ENCODE results near the gene FHL2. TPM values are rescaled to one million over a fixed set of nuclear protein-coding genes. Genes with fewer than 3 reads are reported as not detected.

Gene FHL2, protein sequence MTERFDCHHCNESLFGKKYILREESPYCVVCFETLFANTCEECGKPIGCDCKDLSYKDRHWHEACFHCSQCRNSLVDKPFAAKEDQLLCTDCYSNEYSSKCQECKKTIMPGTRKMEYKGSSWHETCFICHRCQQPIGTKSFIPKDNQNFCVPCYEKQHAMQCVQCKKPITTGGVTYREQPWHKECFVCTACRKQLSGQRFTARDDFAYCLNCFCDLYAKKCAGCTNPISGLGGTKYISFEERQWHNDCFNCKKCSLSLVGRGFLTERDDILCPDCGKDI
- 52.2 and 119 TPM in 2 replicates for total RNA-seq (ENCODE audit: low replicate concordance)

DNA sequence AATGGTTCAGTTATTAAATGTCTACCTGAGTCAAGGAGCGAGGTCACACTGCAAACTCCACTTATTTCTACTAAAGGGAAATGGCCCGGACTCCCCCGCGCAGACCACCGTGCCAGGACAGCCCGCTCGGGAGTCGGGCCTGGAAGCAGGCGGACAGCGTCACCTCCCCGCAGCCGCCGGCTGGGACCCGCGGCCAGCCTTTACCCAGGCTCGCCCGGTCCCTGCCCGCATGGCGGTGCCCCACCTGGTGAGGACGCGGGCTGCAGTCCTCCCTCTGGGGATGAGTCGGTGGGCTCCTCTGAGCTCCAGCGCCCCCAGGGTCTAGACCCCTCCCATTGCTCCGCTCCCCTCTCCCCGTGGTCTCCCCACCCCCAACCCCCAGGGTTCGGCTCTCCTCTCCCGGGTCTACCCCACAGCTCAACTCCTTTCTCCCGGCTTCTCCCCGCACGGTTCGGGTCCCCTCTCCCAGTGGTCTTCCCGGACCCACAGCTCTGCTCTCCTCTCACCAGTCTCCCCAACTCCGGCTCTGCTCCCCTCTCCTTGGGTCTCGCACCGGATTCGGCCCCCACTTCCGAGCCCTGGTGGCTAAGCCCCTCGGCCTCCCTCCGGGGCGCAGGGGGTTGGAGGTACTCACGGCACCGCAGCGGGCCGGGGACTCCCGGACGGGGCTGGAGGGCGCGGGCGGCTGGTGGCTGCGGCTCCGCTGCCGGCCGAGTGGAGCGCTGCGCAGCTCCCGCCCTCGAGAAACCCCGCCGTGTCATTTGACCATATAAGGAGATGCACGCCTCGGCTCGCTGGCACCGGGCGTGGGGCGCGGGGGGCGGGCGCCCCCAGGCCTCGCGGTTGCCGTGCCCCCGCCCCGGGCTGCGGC lies at the start of gene FHL2:
Gene FHL2 (minus strand): TSS at position 716 of the 871 bp plus-strand sequence. CDS start 12,535 bp downstream, outside the sequence.

GRCh38 chr2:105337122-105338019 lies 61.5 kb downstream of the FHL2 start, which contains the start of gene C2orf49:
TSS of gene C2orf49 (plus strand) at chr2:105337540. CDS start at chr2:105337588, 48 bp downstream.

GRCh38 chr2:105329561-105330495 lies 69.0 kb downstream of the FHL2 start, which contains the start of gene TGFBRAP1:
TSS of gene TGFBRAP1 (minus strand) at chr2:105329735. CDS start at chr2:105308301, 21,434 bp downstream.

Other genes starting within 250 kb of the FHL2 start
- gene GPR45, start 157.3 kb downstream of the FHL2 start, total RNA-seq (ENCODE audit: low replicate concordance), result not detected in 2 replicates
- 9.4 and 14.6 TPM in 2 replicates for gene TGFBRAP1, start 69.3 kb downstream of the FHL2 start, total RNA-seq (ENCODE audit: low replicate concordance)
- 13.6 and 14.3 TPM in 2 replicates for gene C2orf49, start 61.5 kb downstream of the FHL2 start, total RNA-seq (ENCODE audit: low replicate concordance)